Activated CD4-positive, CD25-positive, alpha-beta regulatory T cell treated with anti-CD3 and anti-CD28 coated beads, Interleukin-2, amount 50 U/mL, for 24 hours (primary cell): ENCODE data around the gene SBF1.
"Not testable (repeated sequence)": the region's sequence is repeated elsewhere in the genome, so short reads cannot be mapped to it uniquely, and the experiment has no call there.

Experiments used
- ATAC-seq, 2 donors: fragments of 150-1000 bp; cut with Tn5 transposase; one replicate each; pipeline ENCODE4 v1.10.0; 2021; ENCODE audit warnings: mild to moderate bottlenecking in 1 of 2, moderate library complexity in 1 of 2

Gene SBF1

GRCh38 chr22:50422961-50423815 is 51.6 kb downstream of the SBF1 start:
- ATAC-seq, result no peak

DNA sequence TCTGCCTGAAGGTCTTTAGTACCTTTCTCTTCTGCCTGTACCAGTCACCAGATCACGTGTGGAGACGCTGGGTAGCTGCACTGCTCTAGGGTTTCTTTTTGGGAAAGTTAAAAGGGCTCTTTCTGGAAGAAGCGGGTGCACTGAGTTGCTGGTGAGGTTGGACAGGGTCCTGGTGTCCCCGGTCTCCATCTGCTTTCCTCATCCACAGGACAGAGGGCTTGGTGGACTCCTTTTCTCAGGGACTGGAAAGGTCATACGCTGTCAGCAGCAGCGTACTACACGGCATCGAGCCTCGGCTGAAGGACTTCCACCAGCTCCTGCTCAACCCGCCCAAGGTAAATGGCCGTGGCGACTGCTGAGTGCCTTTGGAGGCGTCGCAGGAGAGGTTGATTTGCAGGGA is 52.8 kb downstream of the SBF1 start:
- no peak for ATAC-seq

DNA sequence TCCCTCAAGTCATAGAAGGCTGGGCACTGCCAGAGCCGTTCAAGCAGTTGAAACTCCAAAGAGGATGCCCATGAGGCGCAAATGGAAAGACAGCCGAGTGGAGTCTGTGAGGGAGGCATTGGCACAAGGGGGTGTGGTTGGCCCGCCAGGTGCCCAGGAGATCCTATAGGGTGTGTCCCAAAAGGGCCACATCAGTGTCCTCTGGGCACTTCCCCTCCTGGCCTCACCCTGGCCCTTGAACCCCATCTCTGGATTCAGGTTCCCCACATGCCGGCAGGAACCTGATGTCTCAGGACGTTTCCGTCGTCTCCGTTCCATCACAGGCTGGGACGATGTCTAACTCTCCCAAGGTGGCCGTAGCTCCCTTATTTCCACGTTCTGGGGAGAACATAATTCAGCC is 54.3 kb downstream of the SBF1 start:
- no peak for ATAC-seq

DNA sequence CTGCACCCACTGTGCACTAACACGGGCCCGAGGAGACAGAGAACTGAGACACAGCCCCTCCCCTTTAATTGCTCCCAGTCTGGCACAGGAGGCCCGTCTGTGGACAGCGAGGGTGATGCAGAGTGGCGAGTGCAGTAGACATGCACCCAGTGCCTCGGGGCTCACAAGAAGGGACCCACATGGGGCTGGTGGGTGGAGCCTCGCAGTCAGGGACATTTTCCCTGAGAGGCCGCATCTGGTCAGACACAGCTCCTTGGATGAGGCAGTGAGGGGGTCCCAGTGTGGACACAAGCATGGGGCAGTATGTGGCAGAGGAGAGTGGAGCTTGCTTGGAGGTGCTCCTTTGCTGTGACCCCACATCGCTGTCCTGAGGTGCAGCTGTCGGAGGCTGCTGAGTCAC is 54.8 kb downstream of the SBF1 start:
- no peak for ATAC-seq

GRCh38 chr22:50419116-50419515 is 55.7 kb downstream of the SBF1 start:
- ATAC-seq, result no peak

DNA sequence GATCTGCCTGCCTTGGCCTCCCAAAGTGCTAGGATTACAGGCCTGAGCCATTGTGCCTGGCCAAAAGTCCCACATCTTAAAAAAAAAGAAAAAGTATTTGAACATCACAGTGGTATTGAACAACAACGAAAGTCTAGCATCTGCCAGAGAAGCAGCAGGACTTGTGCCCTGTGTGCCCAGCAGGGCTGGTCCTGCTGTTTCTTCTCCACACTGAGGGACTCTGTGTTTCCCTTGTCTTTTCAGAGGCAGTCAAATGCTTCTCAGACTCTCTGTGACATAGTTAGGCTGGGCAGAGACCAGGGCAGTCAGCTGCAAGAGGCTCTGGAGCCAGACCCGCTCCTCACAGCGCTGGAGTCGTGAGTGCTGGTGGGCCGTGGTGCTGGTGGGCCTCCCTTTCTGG is 56.2 kb downstream of the SBF1 start:
- ATAC-seq, result no peak

- ATAC-seq, result no peak
Observed at GRCh38 chr22:50417411-50418210, 57.2 kb downstream of the SBF1 start.

DNA sequence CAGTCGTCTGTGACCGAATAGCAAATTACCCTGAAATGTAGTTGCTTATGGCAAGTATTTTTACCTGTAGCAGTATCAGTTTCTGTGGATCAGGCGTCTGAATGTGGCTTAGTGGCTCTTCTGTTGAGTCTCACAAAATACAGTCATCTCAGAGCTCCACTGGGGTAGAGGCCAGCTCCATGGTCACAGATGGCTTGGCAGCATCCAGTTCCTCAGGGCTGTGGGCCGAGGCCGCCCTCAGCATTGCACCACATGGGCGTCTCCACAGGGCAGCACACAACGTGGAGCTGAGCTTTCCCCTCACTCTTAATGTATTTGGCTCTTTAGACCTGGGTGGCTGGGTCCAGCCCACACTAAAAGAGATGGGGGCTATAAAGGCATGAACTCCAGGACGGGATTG is 57.8 kb downstream of the SBF1 start:
- no peak for ATAC-seq

- no peak for ATAC-seq
Observed at GRCh38 chr22:50415426-50415825, 59.4 kb downstream of the SBF1 start.

GRCh38 chr22:50414476-50415248 is 60.2 kb downstream of the SBF1 start:
- no peak for ATAC-seq

DNA sequence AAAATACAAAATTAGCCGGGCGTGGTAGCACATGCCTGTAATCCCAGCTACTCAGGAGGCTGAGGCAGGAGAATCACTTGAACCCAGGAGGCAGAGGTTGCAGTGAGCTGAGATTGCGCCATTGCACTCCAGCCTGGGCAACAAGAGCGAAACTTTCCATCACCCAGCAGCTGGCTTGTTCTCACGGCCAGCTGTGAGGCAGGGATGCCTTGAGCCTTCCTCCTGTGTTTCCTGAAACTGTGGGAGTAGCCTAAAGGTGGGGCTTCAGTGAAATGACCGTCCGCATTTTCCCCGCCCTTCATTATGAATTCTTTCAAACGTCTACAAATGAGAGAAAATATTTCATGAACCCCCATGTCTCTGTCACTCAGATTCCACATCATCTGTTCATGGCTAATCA is 65.9 kb downstream of the SBF1 start:
- not testable (repeated sequence) for ATAC-seq

DNA sequence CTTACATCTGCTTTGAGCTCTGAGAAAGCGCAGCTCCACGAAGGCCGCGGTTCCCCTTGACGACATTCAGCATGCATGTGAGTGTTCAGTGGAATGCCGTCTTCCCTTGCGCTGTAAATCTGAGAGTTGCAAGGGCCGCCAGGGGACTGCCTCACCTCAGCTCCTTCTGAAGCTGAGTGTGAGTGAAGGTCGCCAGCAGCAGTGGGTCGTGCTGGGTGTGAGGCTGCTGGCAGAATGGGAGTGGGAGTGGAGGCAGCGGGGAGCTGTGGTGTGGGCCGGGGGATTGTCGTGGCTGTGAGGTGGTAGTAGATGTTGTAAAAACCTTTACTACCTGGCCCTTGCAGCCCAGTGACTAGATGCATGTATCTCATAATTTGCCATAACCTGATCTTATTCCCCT is 66.5 kb downstream of the SBF1 start:
- no peak for ATAC-seq

- no peak for ATAC-seq
Observed at GRCh38 chr22:50406416-50407170, 68.2 kb downstream of the SBF1 start.

DNA sequence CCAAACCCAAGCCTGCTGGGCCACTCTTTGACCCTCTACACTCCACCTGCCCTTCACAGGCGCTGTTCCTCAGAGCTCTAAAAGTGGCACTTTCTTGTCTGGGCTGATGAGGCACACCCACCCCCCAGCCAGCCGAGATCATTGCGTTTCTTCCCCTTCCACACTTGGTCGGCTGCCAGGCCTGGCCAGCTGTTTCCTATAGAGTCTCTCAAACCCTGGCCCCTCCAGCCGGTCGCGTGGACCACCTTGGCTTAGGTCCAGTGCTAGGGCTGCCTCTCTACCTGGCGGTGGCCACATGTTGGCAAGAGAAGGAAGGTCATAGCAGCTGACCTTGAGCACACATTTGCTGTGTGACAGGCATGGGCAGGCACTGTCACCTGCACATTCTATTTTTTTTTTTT is 71.1 kb downstream of the SBF1 start:
- no peak for ATAC-seq

GRCh38 chr22:50401907-50402306 is 72.9 kb downstream of the SBF1 start:
- no peak for ATAC-seq

- no peak for ATAC-seq
Observed at GRCh38 chr22:50400931-50401330, 73.9 kb downstream of the SBF1 start.

GRCh38 chr22:50400406-50400805 is 74.4 kb downstream of the SBF1 start:
- no peak for ATAC-seq

GRCh38 chr22:50399751-50400331 is 75.0 kb downstream of the SBF1 start:
- ATAC-seq, result peak; percentile 41 to 51

GRCh38 chr22:50398831-50399648 is 75.8 kb downstream of the SBF1 start:
- no peak for ATAC-seq

- not testable (repeated sequence) for ATAC-seq
Observed at GRCh38 chr22:50397371-50398060, 77.3 kb downstream of the SBF1 start.
